ENCODE data around the gene ZNF442.
"Not testable (repeated sequence)": the region's sequence is repeated elsewhere in the genome, so short reads cannot be mapped to it uniquely, and the experiment has no call there.

Gene ZNF442

GRCh38 chr19:12379732-12380443, 14.4 kb upstream of the ZNF442 start:
- no peak for TF ChIP-seq CTCF (IDR thresholded peaks at IDR 0.05; ENCODE audit: low read depth, low read length, missing control alignments)
- no peak overlapping the region for H3K4me3 ChIP-seq (replicated peaks; ENCODE audit: low read depth, low read length)
- no peak for DNase-seq (ENCODE audit: extremely low read depth, low read depth)

- H3K4me3 ChIP-seq (replicated peaks; ENCODE audit: low read depth, low read length), result no peak overlapping the region
- no peak for DNase-seq (ENCODE audit: extremely low read depth, low read depth)
- TF ChIP-seq CTCF (IDR thresholded peaks at IDR 0.05; ENCODE audit: low read depth, low read length, missing control alignments), result no peak
Observed at GRCh38 chr19:12374026-12374425, 8.5 kb upstream of the ZNF442 start.

- DNase-seq (ENCODE audit: extremely low read depth, low read depth), result no peak
- no peak for TF ChIP-seq CTCF (IDR thresholded peaks at IDR 0.05; ENCODE audit: low read depth, low read length, missing control alignments)
- peak overlapping the region; percentile 46 for H3K4me3 ChIP-seq (replicated peaks; ENCODE audit: low read depth, low read length)
Observed at GRCh38 chr19:12364391-12365235, 870 bp downstream of the ZNF442 start.

- DNase-seq (ENCODE audit: extremely low read depth, low read depth), result not testable (repeated sequence)
Observed at GRCh38 chr19:12362236-12362635, 3.2 kb downstream of the ZNF442 start.

GRCh38 chr19:12353375-12353774, 12.1 kb downstream of the ZNF442 start:
- no peak for TF ChIP-seq CTCF (IDR thresholded peaks at IDR 0.05; ENCODE audit: low read depth, low read length, missing control alignments)
- no peak for DNase-seq (ENCODE audit: extremely low read depth, low read depth)
- H3K4me3 ChIP-seq (replicated peaks; ENCODE audit: low read depth, low read length), result no peak overlapping the region

More at GRCh38 chr19:12362236-12362635, 3.2 kb downstream of the ZNF442 start:
- not testable (repeated sequence) for H3K4me3 ChIP-seq (replicated peaks; ENCODE audit: low read depth, low read length)

GRCh38 chr19:12350890-12351197, 14.6 kb downstream of the ZNF442 start:
- no peak for DNase-seq (ENCODE audit: extremely low read depth, low read depth)
- no peak for TF ChIP-seq CTCF (IDR thresholded peaks at IDR 0.05; ENCODE audit: low read depth, low read length, missing control alignments)
- no peak overlapping the region for H3K4me3 ChIP-seq (replicated peaks; ENCODE audit: low read depth, low read length)

- TF ChIP-seq CTCF (IDR thresholded peaks at IDR 0.05; ENCODE audit: low read depth, low read length, missing control alignments), result no peak
- no peak overlapping the region for H3K4me3 ChIP-seq (replicated peaks; ENCODE audit: low read depth, low read length)
- no peak for DNase-seq (ENCODE audit: extremely low read depth, low read depth)
Observed at GRCh38 chr19:12350185-12350889, 15.1 kb downstream of the ZNF442 start.

Data from HFF-Myc (cell line).